H1 (cell line): ENCODE data around the gene NDUFV1. TPM values are rescaled to one million over a fixed set of nuclear protein-coding genes. Genes with fewer than 3 reads are reported as not detected.

Source experiments
- CTCF ChIA-PET: fragments of 300-600 bp; sonication (Branson Sonifier 250); formaldehyde crosslinking; loops from one replicate; lab custom pipeline; 2021; ENCODE audit not compliant: partially characterized antibody; lab: Charles Lee
- POLR2A ChIA-PET: fragments of 300-600 bp; sonication (Branson Sonifier 250); formaldehyde crosslinking; loops from one replicate; lab custom pipeline; 2021; ENCODE audit warnings: inconsistent platforms; ENCODE audit not compliant: partially characterized antibody; lab: Charles Lee
- DNase-seq, 2 experiments: peaks; one replicate each; pipeline versions ENCODE4 v3.0.0 to v3.0.0-alpha.2; 2010 to 2022; ENCODE audit warnings: low spot score in 2 of 2, low read depth in 1 of 2, mixed read lengths in 1 of 2
- FAIRE-seq: peaks from 2 replicates; lab custom pipeline; 2011; peaks lifted over from hg19 to GRCh38; lab: Jason Lieb, UNC
- H2AFZ ChIP-seq: 2 replicates; pipeline ENCODE4 v1.8.1; 2012; ENCODE audit warnings: low read length, inconsistent platforms
- H2AK5ac ChIP-seq: 2 replicates; pipeline ENCODE4 v1.6.1; 2013; ENCODE audit warnings: low read depth, low read length
- H2BK120ac ChIP-seq: replicated peaks from 2 replicates; pipeline ENCODE3; 2013; ENCODE audit warnings: low read depth, low read length, inconsistent platforms
- H2BK12ac ChIP-seq: 2 replicates; pipeline ENCODE4 v1.6.1; 2013; ENCODE audit warnings: low read depth, low read length
- H2BK15ac ChIP-seq: 2 replicates; pipeline ENCODE4 v1.6.1; 2013; ENCODE audit warnings: low read length
- H2BK20ac ChIP-seq: 2 replicates; pipeline ENCODE4 v1.6.1; 2013; ENCODE audit warnings: low read length
- H2BK5ac ChIP-seq: 2 replicates; pipeline ENCODE4 v1.6.1; 2013; ENCODE audit warnings: low read depth, low read length
- H3K14ac ChIP-seq: 2 replicates; pipeline ENCODE4 v1.6.1; 2013; ENCODE audit warnings: inconsistent platforms; ENCODE audit not compliant: insufficient read length
- H3K18ac ChIP-seq: 2 replicates; pipeline ENCODE4 v1.6.1; 2013; ENCODE audit warnings: low read length; ENCODE audit errors: extremely low read depth
- H3K23ac ChIP-seq: 2 replicates; pipeline ENCODE4 v1.6.1; 2013; ENCODE audit warnings: inconsistent platforms; ENCODE audit not compliant: insufficient read length
- H3K23me2 ChIP-seq: 2 replicates; pipeline ENCODE4 v1.6.1; 2013; ENCODE audit warnings: low read depth, low read length
- H3K27ac ChIP-seq: 2 replicates; pipeline ENCODE4 v1.6.1; 2011; ENCODE audit warnings: low read depth, low read length, inconsistent platforms
- H3K27me3 ChIP-seq, 4 experiments: replicated peaks in 1 of 4; 1 replicate in 1 of 4; 2 replicates in 3 of 4; pipeline versions ENCODE4 v1.6.1 to v1.8.1; 2011 to 2013; ENCODE audit warnings: low read length in 3 of 4, mild to moderate bottlenecking in 3 of 4, inconsistent platforms in 2 of 4, mixed read lengths in 2 of 4, moderate library complexity in 1 of 4; ENCODE audit not compliant: control insufficient read depth in 3 of 4, insufficient read depth in 3 of 4; ENCODE audit errors: extremely low read depth in 1 of 4
- H3K36me3 ChIP-seq, 4 experiments: 2 replicates each; pipeline versions ENCODE4 v1.6.1 to v1.8.1; 2011 to 2013; ENCODE audit warnings: mild to moderate bottlenecking in 4 of 4, low read length in 3 of 4, moderate library complexity in 2 of 4, control low read depth in 1 of 4, inconsistent platforms in 1 of 4; ENCODE audit not compliant: insufficient read depth in 4 of 4, control insufficient read depth in 2 of 4
- H3K4ac ChIP-seq: replicated peaks from 2 replicates; pipeline ENCODE3; 2013; ENCODE audit warnings: low read length, low read depth, mixed read lengths, inconsistent platforms; ENCODE audit not compliant: insufficient read length
- H3K4me1 ChIP-seq, 4 experiments: replicated peaks in 1 of 4; 1 replicate in 1 of 4; 2 replicates in 3 of 4; pipeline versions ENCODE4 v1.6.1 to v1.8.1; 2011 to 2013; ENCODE audit warnings: low read length in 3 of 4, inconsistent platforms in 2 of 4, mixed read lengths in 1 of 4; ENCODE audit not compliant: insufficient read depth in 4 of 4, control insufficient read depth in 3 of 4
- H3K4me2 ChIP-seq, 2 experiments: 2 replicates each; pipeline versions ENCODE4 v1.6.1 to v1.8.1; 2011 to 2013; ENCODE audit warnings: low read depth in 2 of 2, low read length in 2 of 2, control low read depth in 1 of 2, inconsistent platforms in 1 of 2, mild to moderate bottlenecking in 1 of 2; ENCODE audit not compliant: insufficient read depth in 1 of 2
- H3K4me3 ChIP-seq, 4 experiments: fragments of 200-600, 300-600 bp in 1 of 4; sonication (generic), shearing (Covaris generic), sonication (Bioruptor Twin) in 1 of 4; 2 replicates each; pipeline versions ENCODE4 v1.5.1 to v1.8.1; 2011 to 2016; ENCODE audit warnings: low read length in 4 of 4, low read depth in 3 of 4, control low read depth in 2 of 4, inconsistent platforms in 2 of 4, mild to moderate bottlenecking in 2 of 4, mixed read lengths in 1 of 4, moderate library complexity in 1 of 4; ENCODE audit not compliant: insufficient read depth in 2 of 4; ENCODE audit errors: extremely low read depth in 1 of 4
- H3K56ac ChIP-seq: replicated peaks from 2 replicates; pipeline ENCODE3; 2013; ENCODE audit warnings: low read depth, mild to moderate bottlenecking, mixed read lengths, low read length, inconsistent platforms; ENCODE audit not compliant: insufficient read length
- H3K79me1 ChIP-seq: 2 replicates; pipeline ENCODE4 v1.6.1; 2013; ENCODE audit warnings: low read depth, low read length, control low read depth
- H3K79me2 ChIP-seq, 2 experiments: 2 replicates each; pipeline versions ENCODE4 v1.6.1 to v1.8.1; 2012 to 2013; ENCODE audit warnings: low read length in 2 of 2, mild to moderate bottlenecking in 2 of 2, inconsistent platforms in 1 of 2; ENCODE audit not compliant: insufficient read depth in 2 of 2, control insufficient read depth in 1 of 2
- H3K9ac ChIP-seq, 4 experiments: replicated peaks in 1 of 4; 1 replicate in 1 of 4; 2 replicates in 3 of 4; pipeline versions ENCODE4 v1.6.1 to v1.8.1; 2011 to 2013; ENCODE audit warnings: low read depth in 3 of 4, low read length in 3 of 4, control low read depth in 2 of 4, mild to moderate bottlenecking in 2 of 4, moderate library complexity in 2 of 4, inconsistent platforms in 1 of 4; ENCODE audit errors: extremely low read depth in 1 of 4
- H3K9me3 ChIP-seq, 2 experiments: 2 replicates each; pipeline versions ENCODE4 v1.6.1 to v1.8.1; 2012 to 2013; ENCODE audit warnings: mild to moderate bottlenecking in 2 of 2, moderate library complexity in 2 of 2, control low read depth in 1 of 2, inconsistent platforms in 1 of 2, low read depth in 1 of 2, low read length in 1 of 2, mixed read lengths in 1 of 2; ENCODE audit not compliant: insufficient read depth in 2 of 2
- H4K20me1 ChIP-seq, 2 experiments: replicated peaks in 1 of 2; 2 replicates each; pipeline versions ENCODE3 to v1.8.1; 2011 to 2013; ENCODE audit warnings: inconsistent platforms in 2 of 2, low read length in 2 of 2, mild to moderate bottlenecking in 1 of 2; ENCODE audit not compliant: insufficient read depth in 2 of 2, control insufficient read depth in 1 of 2
- H4K5ac ChIP-seq: 2 replicates; pipeline ENCODE4 v1.6.1; 2013; ENCODE audit warnings: low read length, low read depth, mixed read lengths, inconsistent platforms; ENCODE audit not compliant: insufficient read length
- H4K8ac ChIP-seq: 2 replicates; pipeline ENCODE4 v1.8.0; 2013; ENCODE audit warnings: mild to moderate bottlenecking, moderate library complexity, low read length, inconsistent platforms; ENCODE audit not compliant: insufficient read depth; ENCODE audit errors: extremely low read depth
- H4K91ac ChIP-seq: replicated peaks from 2 replicates; pipeline ENCODE3; 2013; ENCODE audit warnings: low read length, mixed read lengths, inconsistent platforms; ENCODE audit not compliant: insufficient read length
- BACH1 ChIP-seq: IDR thresholded peaks from 2 replicates; pipeline ENCODE4 v1.6.1; 2012; ENCODE audit warnings: low read length, improper control_type of control experiment
- CHD1 ChIP-seq: IDR thresholded peaks from 2 replicates; pipeline ENCODE4 v1.6.1; 2012; ENCODE audit warnings: low read depth, low read length, improper control_type of control experiment
- JUND ChIP-seq: IDR thresholded peaks from 2 replicates; pipeline ENCODE4 v1.6.1; 2011; ENCODE audit warnings: mild to moderate bottlenecking, improper control_type of control experiment, low read length
- KDM1A ChIP-seq: fragments of 200-600, 300-600 bp; sonication (generic); IDR thresholded peaks from 2 replicates; pipeline ENCODE4 v1.7.1; 2016; ENCODE audit warnings: mild to moderate bottlenecking, low read length, borderline replicate concordance
- KDM5A ChIP-seq: fragments of 200-600 bp; IDR thresholded peaks from 2 replicates; pipeline ENCODE4 v1.7.1; 2012; ENCODE audit warnings: mild to moderate bottlenecking, low read length, inconsistent platforms, mixed read lengths
- POLR2A ChIP-seq, 2 experiments: IDR thresholded peaks; 1 replicate in 1 of 2; 2 replicates in 1 of 2; pipeline ENCODE4 v1.6.1; 2011; ENCODE audit warnings: low read depth in 2 of 2, low read length in 2 of 2, mild to moderate bottlenecking in 2 of 2; ENCODE audit errors: control extremely low read depth in 1 of 2
- POLR2AphosphoS5 ChIP-seq: IDR thresholded peaks from 2 replicates; pipeline ENCODE4 v1.6.1; 2011; ENCODE audit warnings: low read depth, low read length
- SP1 ChIP-seq: IDR thresholded peaks from 2 replicates; pipeline ENCODE4 v1.6.1; 2011; ENCODE audit warnings: low read depth, low read length
- SRF ChIP-seq: IDR thresholded peaks from 2 replicates; pipeline ENCODE4 v1.6.1; 2011; ENCODE audit warnings: mild to moderate bottlenecking, low read depth, low read length, moderate library complexity
- YY1 ChIP-seq: IDR thresholded peaks from 2 replicates; pipeline ENCODE4 v1.6.1; 2011; ENCODE audit warnings: low read depth, mild to moderate bottlenecking, low read length
- WGBS, 2 experiments: shearing (Covaris generic) in 1 of 2; methylation state at CpG; one replicate each; pipeline versions ENCODE4 v1.1.6 to v1.1.7; 2013 to 2015; ENCODE audit warnings: low lambda C conversion rate in 2 of 2, mixed read lengths in 2 of 2, inconsistent platforms in 1 of 2, low coverage in 1 of 2, missing lambda C conversion rate in 1 of 2; ENCODE audit not compliant: insufficient replicate concordance in 2 of 2, insufficient coverage in 1 of 2, insufficient read length in 1 of 2; ENCODE audit errors: extremely low coverage in 1 of 2, missing lambda C conversion rate in 1 of 2; 5-methylcytosine and 5-hydroxymethylcytosine counted together
- polyA plus RNA-seq, 7 experiments: library from polyadenylated mRNA; depleted of rRNA in 3 of 7; stranded (reverse) in 5 of 7; unstranded in 2 of 7; fragments of >200 nt in 5 of 7; fragments of 200-250 nt in 2 of 7; gene quantifications; 1 replicate in 5 of 7; 2 replicates in 1 of 7; 4 replicates in 1 of 7; pipeline versions ENCODE4 v1.2.1 to v1.2.3, GENCODE V29; 2011 to 2013; ENCODE audit warnings: missing spikeins in 2 of 7, mixed read lengths in 2 of 7
- total RNA-seq: library from RNA; stranded (reverse); fragmentation: NEBNext Ultra II Directional; extraction: Animal tissue kit (Norgen Biotek cat#: 25700); gene quantifications from 2 replicates; pipeline ENCODE4 v1.2.1, GENCODE V29; 2021

The NDUFV1 gene
- total and polyA plus RNA-seq, 2 of the 8 experiments (the other 6 are each of a cell fraction or from before 2014, with no cell fraction given), result 125 to 131 TPM

DNA sequence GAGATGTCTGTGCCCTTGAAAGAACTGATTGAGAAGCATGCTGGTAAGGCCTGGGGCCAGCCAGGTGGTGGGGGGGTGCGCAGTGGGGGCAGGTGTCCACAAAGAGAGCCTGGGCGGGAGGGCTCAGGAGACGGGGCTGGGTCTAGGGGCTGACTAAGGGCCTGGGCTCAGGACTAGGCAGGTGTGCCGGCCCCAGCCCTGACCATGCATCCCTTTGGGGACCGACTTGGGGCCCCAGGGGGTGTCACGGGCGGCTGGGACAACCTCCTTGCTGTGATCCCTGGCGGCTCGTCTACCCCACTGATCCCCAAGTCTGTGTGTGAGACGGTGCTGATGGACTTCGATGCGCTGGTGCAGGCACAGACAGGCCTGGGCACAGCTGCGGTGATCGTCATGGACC, 4.4 kb downstream of the NDUFV1 start:
- ChIA-PET POLR2A (interaction anchor here (1.6 kb wide), 1 partner anchor 11 kb away, joined by 4 read pairs; no protein-coding TSS in a partner anchor), CTCF (interaction anchor here (7.3 kb wide), 2 partner anchors 19 to 35 kb away, joined by 97 to 117 read pairs; partner anchors contain the start of gene NUDT8)
- Histone ChIP-seq H2BK5ac (no peak overlapping the region), H3K14ac (no peak overlapping the region), H2BK120ac (no peak overlapping the region), H2BK20ac (no peak overlapping the region), H3K9ac (no peak overlapping the region), H3K36me3 (peaks cover 5 to 19% (median 12%) of the 10 kb centered on the region in 4 experiments; a peak in 7 of 8 replicates), H3K23me2 (peaks cover 8% of the 10 kb centered on the region; the same call in 1 of the 2 replicates), H4K91ac (no peak overlapping the region), H3K18ac (no peak overlapping the region), H4K20me1 (peaks cover 0 to 6% of the 10 kb centered on the region in 2 experiments), H3K4me2 (no peak overlapping the region), H3K4me3 (no peak overlapping the region), H3K27me3 (peaks cover 0 to 5% (median 3%) of the 10 kb centered on the region in 4 experiments; a peak in 4 of 7 replicates), H4K5ac (no peak overlapping the region), H4K8ac (no peak overlapping the region), H3K56ac (no peak overlapping the region), H2BK15ac (no peak overlapping the region), H2AFZ (no peak overlapping the region), H3K4ac (no peak overlapping the region), H3K9me3 (no peaks in the 10 kb centered on the region), H3K27ac (no peak overlapping the region), H3K79me2 (peaks cover 0 to 8% of the 10 kb centered on the region in 2 experiments; a peak in 1 of 4 replicates), H2AK5ac (no peak overlapping the region), H2BK12ac (no peak overlapping the region), H3K23ac (no peak overlapping the region), H3K4me1 (peaks cover 0 to 34% (median 23%) of the 10 kb centered on the region in 4 experiments; a peak in 6 of 7 replicates), H3K79me1 (no peaks in the 10 kb centered on the region)
- no peak for FAIRE-seq
- DNase-seq, result no peak
- WGBS, 2 experiments, result 96% methylated on average over 9 of the region's 14 CpGs; no CpG with 5 or more reads in 1 of the 2 experiments
- TF ChIP-seq CHD1, result no peak
- TF ChIP-seq SP1, result no peak
- no peak for TF ChIP-seq SRF
- TF ChIP-seq KDM5A, result no peak
- TF ChIP-seq POLR2A (IDR thresholded peaks at IDR 0.05; ENCODE audit: control extremely low read depth in 1 of 2, low read depth in 2 of 2, low read length in 2 of 2), result no peak
- TF ChIP-seq YY1, result no peak
- no peak for TF ChIP-seq BACH1
- TF ChIP-seq JUND, result no peak
- TF ChIP-seq POLR2AphosphoS5, result no peak
- no peak for TF ChIP-seq KDM1A
